B cell (primary cell): Measurements from ENCODE around the gene ZBED1. TPM values are rescaled to one million over a fixed set of nuclear protein-coding genes. Genes with fewer than 3 reads are reported as not detected.

ENCODE experiments used
- ATAC-seq: fragments of 200-7000 bp; cut with Tn5 transposase; one replicate; pipeline ENCODE4 v1.10.0; 2021; ENCODE audit warnings: low read depth, mild to moderate bottlenecking, moderate number of reproducible peaks, moderate library complexity
- CTCF ChIA-PET: fragments of 350-600 bp; sonication (Branson Sonifier 250); formaldehyde crosslinking; loops from one replicate; lab custom pipeline; 2021; ENCODE audit warnings: antibody characterized with exemption, inconsistent platforms; lab: Charles Lee
- POLR2A ChIA-PET: fragments of 350-600 bp; sonication (Branson Sonifier 250); formaldehyde crosslinking; loops from one replicate; lab custom pipeline; 2021; ENCODE audit warnings: antibody characterized with exemption; lab: Charles Lee
- DNase-seq: peaks from one replicate; pipeline ENCODE4 v3.0.0; 2013
- H2AFZ ChIP-seq: 2 replicates; pipeline ENCODE4 v1.6.1; 2012; ENCODE audit warnings: mild to moderate bottlenecking, low read depth, low read length; ENCODE audit not compliant: insufficient read depth, poor library complexity, severe bottlenecking
- H3K27ac ChIP-seq, 2 donors: 1 replicate in 1 of 2; 2 replicates in 1 of 2; pipeline ENCODE4 v1.5.1; 2012 to 2013; ENCODE audit warnings: low read length in 2 of 2, mild to moderate bottlenecking in 2 of 2, moderate library complexity in 1 of 2
- H3K27me3 ChIP-seq, 4 experiments: fragments of 200-600 bp in 1 of 4; sonication (generic) in 1 of 4; replicated peaks in 1 of 4; 1 replicate in 2 of 4; 2 replicates in 2 of 4; pipeline versions ENCODE4 v1.6.1 to v1.7.0; 2013 to 2016; ENCODE audit warnings: low read length in 3 of 4, mild to moderate bottlenecking in 2 of 4, mixed read lengths in 1 of 4, moderate library complexity in 1 of 4; ENCODE audit not compliant: insufficient read depth in 4 of 4, control insufficient read depth in 3 of 4; ENCODE audit errors: control extremely low read depth in 1 of 4
- H3K36me3 ChIP-seq, 2 experiments: replicated peaks in 1 of 2; 1 replicate in 1 of 2; 2 replicates in 1 of 2; pipeline versions ENCODE4 v1.6.1 to v1.7.1; 2013; ENCODE audit warnings: low read length in 1 of 2; ENCODE audit not compliant: insufficient read depth in 2 of 2, control insufficient read depth in 1 of 2; ENCODE audit errors: control extremely low read depth in 1 of 2, extremely low read depth in 1 of 2
- H3K4me1 ChIP-seq, 2 donors: fragments of 200-600 bp in 1 of 2; sonication (generic) in 1 of 2; 1 replicate in 1 of 2; 2 replicates in 1 of 2; pipeline versions ENCODE4 v1.5.1 to v1.6.1; 2013 to 2017; ENCODE audit warnings: low read length in 2 of 2; ENCODE audit not compliant: control insufficient read depth in 2 of 2, insufficient read depth in 2 of 2
- H3K4me2 ChIP-seq: replicated peaks from 2 replicates; pipeline ENCODE3; 2012; ENCODE audit warnings: mild to moderate bottlenecking, low read depth, low read length; ENCODE audit not compliant: poor library complexity, severe bottlenecking
- H3K4me3 ChIP-seq, 5 experiments: fragments of 200-600 bp in 1 of 5; sonication (generic) in 1 of 5; 1 replicate in 3 of 5; 2 replicates in 2 of 5; pipeline versions ENCODE4 v1.5.1 to v1.7.0; 2011 to 2016; ENCODE audit warnings: low read length in 4 of 5, mild to moderate bottlenecking in 4 of 5, low read depth in 2 of 5, control low read depth in 1 of 5, moderate library complexity in 1 of 5; ENCODE audit not compliant: insufficient read depth in 1 of 5; ENCODE audit errors: control extremely low read depth in 1 of 5, extremely low read depth in 1 of 5
- H3K79me2 ChIP-seq: fragments of 200-600 bp; sonication (generic); one replicate; pipeline ENCODE4 v1.6.0; 2016; ENCODE audit warnings: low read length; ENCODE audit not compliant: control insufficient read depth, insufficient read depth
- H3K9ac ChIP-seq: fragments of 200-600 bp; sonication (generic); 2 replicates; pipeline ENCODE4 v1.6.1; 2017; ENCODE audit warnings: mild to moderate bottlenecking, low read length, moderate library complexity
- H3K9me3 ChIP-seq, 3 donors: one replicate each; pipeline versions ENCODE4 v1.6.1 to v1.7.1; 2013; ENCODE audit warnings: low read length in 2 of 3; ENCODE audit not compliant: control insufficient read depth in 2 of 3, insufficient read depth in 1 of 3; ENCODE audit errors: control extremely low read depth in 1 of 3
- H4K20me1 ChIP-seq: 2 replicates; pipeline ENCODE4 v1.6.0; 2012; ENCODE audit warnings: mild to moderate bottlenecking, low read length; ENCODE audit not compliant: insufficient read depth, control insufficient read depth, poor library complexity, severe bottlenecking
- H3K27ac Mint-ChIP-seq: one replicate; pipeline ENCODE4 v1.8.0; 2021; ENCODE audit warnings: mixed read lengths
- H3K27me3 Mint-ChIP-seq: one replicate; pipeline ENCODE4 v1.8.0; 2021; ENCODE audit warnings: mixed read lengths
- H3K4me1 Mint-ChIP-seq: one replicate; pipeline ENCODE4 v1.8.0; 2021; ENCODE audit warnings: mixed read lengths
- H3K4me3 Mint-ChIP-seq: one replicate; pipeline ENCODE4 v1.8.0; 2021; ENCODE audit warnings: mixed read lengths
- H3K9me3 Mint-ChIP-seq: one replicate; pipeline ENCODE4 v1.8.0; 2022; ENCODE audit warnings: mixed read lengths; ENCODE audit not compliant: insufficient read depth
- EZH2 ChIP-seq: IDR thresholded peaks from 2 replicates; pipeline ENCODE4 v1.6.1; 2012; ENCODE audit warnings: borderline replicate concordance, low read depth, mild to moderate bottlenecking, moderate library complexity, low read length; ENCODE audit not compliant: insufficient read depth, poor library complexity, severe bottlenecking
- WGBS: methylation state at CpG from one replicate; pipeline ENCODE4 v1.1.5; 2013; ENCODE audit warnings: missing lambda C conversion rate; ENCODE audit not compliant: insufficient coverage; 5-methylcytosine and 5-hydroxymethylcytosine counted together
- intact Hi-C: fragments of 100-400 bp; cut with micrococcal nuclease; formaldehyde crosslinking; loops from one replicate; pipeline ENCODE4 v1.10.0; 2022
- polyA plus RNA-seq: library from polyadenylated mRNA; depleted of rRNA; stranded (reverse); fragments of >200 nt; gene quantifications from 2 replicates; pipeline ENCODE4 v1.2.3, GENCODE V29; 2012
- total RNA-seq, 2 donors: library from RNA; stranded (reverse); fragments of 120-200 nt in 1 of 2; gene quantifications; 1 replicate in 1 of 2; 2 replicates in 1 of 2; pipeline versions ENCODE4 v1.2.3 to v1.2.4, GENCODE V29; 2013 to 2022
- TF ChIP-seq, protein P1 (sequence below): fragments of 200-600 bp; IDR thresholded peaks from one replicate; pipeline ENCODE4 v1.8.0; 2022; ENCODE audit warnings: antibody characterized with exemption, mild to moderate bottlenecking

ZBED1 gene
- total and polyA plus RNA-seq, 2 donors (not counting 1 experiment from before 2014, with no cell fraction given) = 20.3 to 44.7 TPM

DNA sequence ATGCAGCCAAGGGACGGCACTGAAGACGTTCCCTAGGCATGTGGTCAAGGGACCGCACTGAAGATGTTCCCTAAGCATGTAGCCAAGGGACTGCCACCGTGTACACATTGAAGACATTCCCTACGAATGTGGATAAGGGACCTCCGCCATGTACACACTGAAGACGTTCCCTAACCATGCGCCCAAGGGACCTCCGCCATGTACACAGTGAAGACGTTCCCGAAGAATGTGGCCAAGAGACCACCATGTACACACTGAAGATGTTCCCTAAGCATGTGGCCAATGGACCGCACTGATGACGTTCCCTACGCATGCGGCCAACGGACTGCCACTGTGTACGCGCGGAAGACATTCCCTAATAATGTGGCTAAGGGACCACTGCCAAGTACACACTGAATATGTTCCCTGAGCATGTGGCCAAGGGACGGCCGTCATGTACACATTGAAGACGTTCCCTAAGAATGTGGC, 48.4 kb downstream of the ZBED1 start:
- Histone ChIP-seq H2AFZ (no peak overlapping the region), H3K4me3 (no peak overlapping the region), H3K9ac (no peak overlapping the region), H4K20me1 (peaks cover 16% of the 10 kb centered on the region), H3K9me3 (peaks cover 0 to 10% (median 3%) of the 10 kb centered on the region in 3 donors), H3K4me2 (no peak overlapping the region), H3K4me1 (peaks cover 0 to 13% of the 10 kb centered on the region in 2 donors), H3K27me3 (no peaks in the 10 kb centered on the region), H3K79me2 (peaks cover 37% of the 10 kb centered on the region), H3K27ac (no peak overlapping the region), H3K36me3 (peaks cover 0 to 8% of the 10 kb centered on the region in 2 experiments)
- intact Hi-C loops = no loop called here
- DNase-seq = no peak
- Mint-ChIP-seq H3K27ac (no peak overlapping the region), H3K27me3 (no peaks in the 10 kb centered on the region), H3K4me3 (no peak overlapping the region), H3K9me3 (no peaks in the 10 kb centered on the region), H3K4me1 (peaks cover 11% of the 10 kb centered on the region)
- ChIA-PET CTCF (no interaction called here), POLR2A (no interaction called here)
- TF ChIP-seq, protein P1, sequence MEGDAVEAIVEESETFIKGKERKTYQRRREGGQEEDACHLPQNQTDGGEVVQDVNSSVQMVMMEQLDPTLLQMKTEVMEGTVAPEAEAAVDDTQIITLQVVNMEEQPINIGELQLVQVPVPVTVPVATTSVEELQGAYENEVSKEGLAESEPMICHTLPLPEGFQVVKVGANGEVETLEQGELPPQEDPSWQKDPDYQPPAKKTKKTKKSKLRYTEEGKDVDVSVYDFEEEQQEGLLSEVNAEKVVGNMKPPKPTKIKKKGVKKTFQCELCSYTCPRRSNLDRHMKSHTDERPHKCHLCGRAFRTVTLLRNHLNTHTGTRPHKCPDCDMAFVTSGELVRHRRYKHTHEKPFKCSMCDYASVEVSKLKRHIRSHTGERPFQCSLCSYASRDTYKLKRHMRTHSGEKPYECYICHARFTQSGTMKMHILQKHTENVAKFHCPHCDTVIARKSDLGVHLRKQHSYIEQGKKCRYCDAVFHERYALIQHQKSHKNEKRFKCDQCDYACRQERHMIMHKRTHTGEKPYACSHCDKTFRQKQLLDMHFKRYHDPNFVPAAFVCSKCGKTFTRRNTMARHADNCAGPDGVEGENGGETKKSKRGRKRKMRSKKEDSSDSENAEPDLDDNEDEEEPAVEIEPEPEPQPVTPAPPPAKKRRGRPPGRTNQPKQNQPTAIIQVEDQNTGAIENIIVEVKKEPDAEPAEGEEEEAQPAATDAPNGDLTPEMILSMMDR = no peak
- TF ChIP-seq EZH2 = no peak
- 97% methylated on average over 22 of the region's 22 CpGs for WGBS
- no peak for ATAC-seq

DNA sequence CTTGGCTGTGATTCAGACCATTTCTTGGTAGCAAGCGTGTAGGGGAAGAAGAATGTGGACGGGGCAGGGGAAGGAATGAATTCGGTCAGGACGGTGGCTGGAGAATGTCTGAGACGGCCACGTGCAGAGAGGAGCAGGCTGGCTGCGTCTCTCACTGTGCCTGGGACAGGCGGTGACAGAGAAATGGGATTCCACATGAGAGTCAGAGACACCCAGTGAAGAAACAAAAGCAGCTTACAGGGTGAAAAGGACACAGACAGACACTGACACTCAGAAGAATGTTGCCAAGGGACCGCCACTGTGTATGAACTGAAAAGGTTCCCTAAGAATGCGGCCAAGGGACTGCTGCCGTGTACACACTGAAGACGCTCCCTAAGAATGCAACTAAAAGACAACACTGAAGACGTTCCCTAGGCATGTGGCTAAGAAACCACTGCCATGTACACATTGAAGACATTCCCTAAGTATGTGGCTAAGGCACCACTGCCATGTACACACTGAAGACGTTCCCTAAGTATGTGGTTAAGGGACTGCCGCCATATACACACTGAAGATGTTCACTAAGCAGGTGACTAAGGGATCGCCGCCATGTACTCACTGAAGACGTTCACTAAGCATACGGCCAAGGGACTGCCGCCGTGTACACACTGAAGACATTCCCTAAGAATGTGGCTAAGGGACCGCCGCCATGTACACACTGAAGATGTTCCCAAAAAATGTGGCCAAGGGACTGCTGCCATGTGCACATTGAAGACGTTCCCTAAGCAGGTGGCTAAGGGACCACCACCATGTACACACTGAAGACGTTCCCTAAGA, 49.1 kb downstream of the ZBED1 start:
- H3K27ac Mint-ChIP-seq = no peak overlapping the region
- no peak overlapping the region for H2AFZ ChIP-seq
- DNase-seq (no peak), ATAC-seq (no peak)
- ChIA-PET CTCF (no interaction called here), POLR2A (no interaction called here)
- peaks cover 40% of the 10 kb centered on the region for H3K79me2 ChIP-seq
- no peaks in the 10 kb centered on the region for H3K27me3 ChIP-seq
- no peak overlapping the region for H3K9ac ChIP-seq
- peaks cover 0 to 10% (median 3%) of the 10 kb centered on the region in 3 donors for H3K9me3 ChIP-seq
- H4K20me1 ChIP-seq = peaks cover 18% of the 10 kb centered on the region
- intact Hi-C loops = no loop called here
- H3K4me1 Mint-ChIP-seq = peaks cover 10% of the 10 kb centered on the region
- TF ChIP-seq, protein P1 = no peak
- TF ChIP-seq EZH2 = no peak
- H3K4me1 ChIP-seq = peaks cover 0 to 13% of the 10 kb centered on the region in 2 donors
- H3K36me3 ChIP-seq = peaks cover 0 to 11% of the 10 kb centered on the region in 2 experiments
- H3K27ac ChIP-seq = no peak overlapping the region
- H3K9me3 Mint-ChIP-seq = no peaks in the 10 kb centered on the region
- H3K4me3 Mint-ChIP-seq = no peak overlapping the region
- no peaks in the 10 kb centered on the region for H3K27me3 Mint-ChIP-seq
- H3K4me2 ChIP-seq = no peak overlapping the region
- 97% methylated on average over 25 of the region's 25 CpGs for WGBS
- no peak overlapping the region for H3K4me3 ChIP-seq
